Vagina (tissue), 2 donors: ENCODE data around the gene SHROOM1.

Experiments used
- POLR2A ChIP-seq, 2 donors: fragments of 450-650 bp; IDR thresholded peaks; one replicate each; pipeline ENCODE4 v1.6.1; 2017; ENCODE audit warnings: antibody characterized with exemption in 2 of 2, mild to moderate bottlenecking in 2 of 2, moderate library complexity in 2 of 2
- POLR2AphosphoS5 ChIP-seq, 2 donors: sonication (generic); formaldehyde crosslinking; IDR thresholded peaks; one replicate each; pipeline ENCODE4 v1.9.0; 2017; ENCODE audit warnings: antibody characterized with exemption in 2 of 2, mild to moderate bottlenecking in 2 of 2, low read depth in 1 of 2; ENCODE audit not compliant: insufficient read depth in 1 of 2

DNA sequence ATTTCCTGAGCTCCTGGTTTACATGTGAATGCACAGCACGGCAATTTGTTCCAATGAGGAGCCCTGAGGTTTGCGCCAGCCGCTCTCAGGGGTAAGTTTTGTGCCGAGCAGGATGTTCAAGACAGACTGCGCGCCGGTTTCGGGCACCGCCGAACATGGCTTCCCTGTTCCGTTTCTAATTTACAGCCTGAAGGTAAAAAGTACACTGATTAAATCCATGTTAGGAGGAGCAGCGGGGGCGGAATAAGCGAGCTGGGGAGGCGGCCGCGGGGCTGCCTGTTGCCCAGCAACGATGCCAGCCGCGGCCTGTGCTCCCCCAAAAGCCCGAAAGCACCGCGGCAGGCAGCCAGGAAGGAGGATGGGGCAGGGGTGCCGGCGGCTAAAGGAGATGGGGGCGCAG, 11.0 kb downstream of the SHROOM1 start:
- TF ChIP-seq POLR2AphosphoS5 (IDR thresholded peaks at IDR 0.05; ENCODE audit: insufficient read depth in 1 of 2, low read depth in 1 of 2) (no peak), POLR2A (IDR thresholded peaks at IDR 0.05) (no peak)
